ENCODE data around the gene CNOT1. TPM values are rescaled to one million over a fixed set of nuclear protein-coding genes. Genes with fewer than 3 reads are reported as not detected.
"Not testable (repeated sequence)": the region's sequence is repeated elsewhere in the genome, so short reads cannot be mapped to it uniquely, and the experiment has no call there.

Gene CNOT1
- total and polyA plus RNA-seq, 7 donors, result 57.6 to 112 (median 88.0) TPM

- H3K27ac ChIP-seq, result no peak overlapping the region
- no peak for ATAC-seq
- DNase-seq, result no peak
- no peaks in the 10 kb centered on the region for H3K27me3 ChIP-seq (ENCODE audit: insufficient read depth in 3 of 3, low read length in 2 of 3)
- H3K4me3 ChIP-seq, result no peak overlapping the region
- H3K4me1 ChIP-seq, result no peaks in the 10 kb centered on the region
- 91 to 97% (median 95%) methylated on average over 6 of the region's 6 CpGs for WGBS, 3 donors
- TF ChIP-seq CTCF (IDR thresholded peaks at IDR 0.05), result no peak
- peaks cover 17 to 97% of the 10 kb centered on the region in 2 donors for H3K36me3 ChIP-seq (ENCODE audit: insufficient read depth in 1 of 2, low read depth in 1 of 2)
- no peaks in the 10 kb centered on the region for H3K9me3 ChIP-seq
- intact Hi-C loops (cut with DNase I), result loop anchor here in 1 of 2 donors (5.0 kb wide), 1 partner anchor 50 kb away; no protein-coding TSS in a partner anchor
Measured at GRCh38 chr16:58582133-58582532, 47.5 kb downstream of the CNOT1 start.

DNA sequence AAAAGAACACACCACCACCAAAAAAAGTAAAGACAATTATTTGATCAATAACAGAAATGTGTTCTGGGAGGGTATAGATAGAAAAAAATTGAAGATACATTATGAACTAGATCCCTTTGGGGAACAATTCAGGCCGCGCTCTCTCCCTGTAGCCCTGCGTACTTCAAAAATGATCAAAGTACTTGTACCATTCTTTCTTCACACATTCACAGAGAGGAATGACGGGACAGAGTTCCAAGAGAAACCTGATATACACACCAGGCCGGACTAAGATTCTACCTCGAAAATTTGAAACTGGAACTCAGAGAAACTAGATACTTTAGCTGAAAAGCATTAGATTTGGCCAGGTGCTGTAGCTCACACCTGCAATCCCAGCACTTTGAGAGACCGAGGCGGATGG, 50.0 kb downstream of the CNOT1 start:
- no peaks in the 10 kb centered on the region for H3K4me1 ChIP-seq
- no peaks in the 10 kb centered on the region for H3K27me3 ChIP-seq (ENCODE audit: insufficient read depth in 3 of 3, low read length in 2 of 3)
- H3K36me3 ChIP-seq (ENCODE audit: insufficient read depth in 1 of 2, low read depth in 1 of 2), result peaks cover 12 to 100% of the 10 kb centered on the region in 2 donors
- H3K9me3 ChIP-seq, result no peaks in the 10 kb centered on the region
- DNase-seq (no peak), ATAC-seq (peak in 2 of 4 donors; percentile 28 to 64)
- 34 to 63% (median 44%) methylated on average over 8 of the region's 8 CpGs for WGBS, 3 donors
- H3K27ac ChIP-seq, result no peak overlapping the region
- TF ChIP-seq CTCF (IDR thresholded peaks at IDR 0.05), result no peak
- no peak overlapping the region for H3K4me3 ChIP-seq
- intact Hi-C loops (cut with DNase I), result loop anchor here (5.0 kb wide), 2 partner anchors 37 to 42 kb away; no protein-coding TSS in a partner anchor

DNA sequence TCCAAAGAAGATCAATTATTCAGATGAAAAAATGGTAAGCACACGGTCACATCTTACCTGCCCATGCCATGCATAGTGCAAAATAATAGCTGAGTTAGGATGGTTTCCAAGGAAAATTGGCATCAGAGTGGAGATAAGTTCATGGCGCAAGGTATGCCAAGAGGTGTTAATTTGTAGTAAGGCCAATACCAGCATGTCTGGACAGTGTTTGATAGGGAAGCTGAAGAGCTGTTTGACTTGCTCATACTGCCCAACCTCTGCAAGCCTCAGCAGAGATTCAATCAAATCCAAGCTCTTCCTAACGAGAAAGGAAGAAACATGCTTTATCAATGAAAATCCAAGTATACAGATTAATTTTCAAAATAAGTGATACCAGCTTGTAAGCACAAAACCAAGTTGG, 51.0 kb downstream of the CNOT1 start:
- no peak for TF ChIP-seq CTCF (IDR thresholded peaks at IDR 0.05)
- no peaks in the 10 kb centered on the region for H3K4me1 ChIP-seq
- 51 to 76% (median 55%) methylated on average over 3 of the region's 3 CpGs for WGBS, 3 donors
- H3K9me3 ChIP-seq, result no peaks in the 10 kb centered on the region
- H3K27ac ChIP-seq, result no peak overlapping the region
- ATAC-seq, result no peak
- H3K4me3 ChIP-seq, result no peak overlapping the region
- H3K27me3 ChIP-seq (ENCODE audit: insufficient read depth in 3 of 3, low read length in 2 of 3), result no peaks in the 10 kb centered on the region
- intact Hi-C loops (cut with DNase I), result loop anchor here (5.0 kb wide), 2 partner anchors 36 to 41 kb away; no protein-coding TSS in a partner anchor
- DNase-seq, result no peak
- peaks cover 18 to 100% of the 10 kb centered on the region in 2 donors for H3K36me3 ChIP-seq (ENCODE audit: insufficient read depth in 1 of 2, low read depth in 1 of 2)

DNA sequence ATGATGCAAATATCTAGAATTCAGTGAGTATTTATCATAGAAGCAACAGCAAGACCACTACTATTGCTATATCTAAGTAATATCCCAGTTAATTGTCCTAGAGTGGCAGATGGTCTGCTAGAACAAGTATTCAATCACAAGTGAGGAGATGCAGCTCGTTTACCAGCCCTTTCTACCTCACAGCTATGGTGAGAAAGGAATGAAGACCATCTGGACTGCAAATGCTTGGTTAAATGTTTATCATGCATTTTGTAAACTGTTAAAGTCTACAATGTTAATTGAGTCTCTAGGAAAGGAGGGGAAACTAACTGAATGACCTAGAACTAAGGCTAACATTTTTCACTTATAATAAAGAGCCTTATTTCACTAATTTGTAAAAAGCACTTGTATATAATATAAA, 52.5 kb downstream of the CNOT1 start:
- Histone ChIP-seq H3K4me1 (no peaks in the 10 kb centered on the region), H3K9me3 (no peaks in the 10 kb centered on the region), H3K4me3 (no peak overlapping the region), H3K27me3 (ENCODE audit: insufficient read depth in 3 of 3, low read length in 2 of 3) (no peaks in the 10 kb centered on the region), H3K27ac (no peak overlapping the region), H3K36me3 (ENCODE audit: insufficient read depth in 1 of 2, low read depth in 1 of 2) (peaks cover 17 to 100% of the 10 kb centered on the region in 2 donors)
- intact Hi-C loops (cut with DNase I), result loop anchor here (5.0 kb wide), 2 partner anchors 35 to 40 kb away; no protein-coding TSS in a partner anchor
- no peak for TF ChIP-seq CTCF (IDR thresholded peaks at IDR 0.05)
- ATAC-seq (no peak), DNase-seq (no peak)
- 54 to 67% (median 66%) methylated on average over 1 of the region's 1 CpG for WGBS, 3 donors

DNA sequence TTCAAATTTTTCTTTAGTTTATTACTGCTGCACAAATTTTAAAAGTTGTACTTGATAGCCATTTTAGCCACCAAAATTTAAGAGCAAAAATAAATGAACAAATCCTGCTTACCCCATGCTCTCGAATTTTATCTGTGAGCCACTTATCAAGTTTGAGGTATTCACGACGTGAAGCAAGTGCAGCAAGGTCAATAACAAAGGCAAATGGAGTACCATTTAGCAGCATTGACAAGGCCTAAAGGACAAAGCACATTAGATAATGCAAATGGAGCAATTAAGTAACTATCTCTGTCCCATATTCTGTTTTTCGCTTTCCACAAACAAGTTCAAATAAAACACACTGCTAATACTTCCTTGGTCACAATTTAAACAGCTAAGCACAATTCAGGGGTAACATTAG, 54.7 kb downstream of the CNOT1 start:
- Histone ChIP-seq H3K27ac (no peak overlapping the region), H3K9me3 (no peaks in the 10 kb centered on the region), H3K4me1 (no peaks in the 10 kb centered on the region), H3K4me3 (no peak overlapping the region), H3K36me3 (ENCODE audit: insufficient read depth in 1 of 2, low read depth in 1 of 2) (peaks cover 19 to 100% of the 10 kb centered on the region in 2 donors), H3K27me3 (ENCODE audit: insufficient read depth in 3 of 3, low read length in 2 of 3) (no peaks in the 10 kb centered on the region)
- intact Hi-C loops (cut with DNase I), result loop anchor here (5.0 kb wide), 2 partner anchors 33 to 38 kb away; no protein-coding TSS in a partner anchor
- ATAC-seq, result no peak
- DNase-seq, result no peak
- WGBS, 3 donors, result 85 to 86% (median 85%) methylated on average over 4 of the region's 4 CpGs
- no peak for TF ChIP-seq CTCF (IDR thresholded peaks at IDR 0.05)

- WGBS, 3 donors, result 94 to 97% (median 96%) methylated on average over 4 of the region's 4 CpGs
- intact Hi-C loops (cut with DNase I); H3K9me3 ChIP-seq; ATAC-seq; H3K27me3 ChIP-seq (ENCODE audit: insufficient read depth in 3 of 3, low read length in 2 of 3); DNase-seq; H3K4me3 ChIP-seq; H3K27ac ChIP-seq; H3K4me1 ChIP-seq: not testable (repeated sequence)
- peaks cover 3 to 81% of the 10 kb centered on the region in 2 donors for H3K36me3 ChIP-seq (ENCODE audit: insufficient read depth in 1 of 2, low read depth in 1 of 2)
Measured at GRCh38 chr16:58565697-58566096, 63.9 kb downstream of the CNOT1 start.

Data from psoas muscle (tissue), 8 donors.